Activated naive CD4-positive, alpha-beta T cell treated with anti-CD3 and anti-CD28 coated beads, Interleukin-2, amount 50 U/mL, for 24 hours (primary cell): ENCODE measurements around the gene ANO10.
"Not testable (repeated sequence)": the region's sequence is repeated elsewhere in the genome, so short reads cannot be mapped to it uniquely, and the experiment has no call there.

ENCODE experiments used
- H3K27ac Mint-ChIP-seq: one replicate; pipeline ENCODE4 v1.8.0; 2021; ENCODE audit warnings: mild to moderate bottlenecking, mixed read lengths
- H3K27me3 Mint-ChIP-seq: one replicate; pipeline ENCODE4 v1.8.0; 2021; ENCODE audit warnings: mixed read lengths
- H3K36me3 Mint-ChIP-seq: one replicate; pipeline ENCODE4 v1.8.0; 2021; ENCODE audit warnings: mixed read lengths
- H3K4me1 Mint-ChIP-seq: one replicate; pipeline ENCODE4 v1.8.0; 2021; ENCODE audit warnings: mixed read lengths
- H3K4me3 Mint-ChIP-seq: one replicate; pipeline ENCODE4 v1.8.0; 2021; ENCODE audit warnings: mild to moderate bottlenecking, mixed read lengths
- H3K9me3 Mint-ChIP-seq: one replicate; pipeline ENCODE4 v1.8.0; 2021; ENCODE audit warnings: mixed read lengths

Gene ANO10

DNA sequence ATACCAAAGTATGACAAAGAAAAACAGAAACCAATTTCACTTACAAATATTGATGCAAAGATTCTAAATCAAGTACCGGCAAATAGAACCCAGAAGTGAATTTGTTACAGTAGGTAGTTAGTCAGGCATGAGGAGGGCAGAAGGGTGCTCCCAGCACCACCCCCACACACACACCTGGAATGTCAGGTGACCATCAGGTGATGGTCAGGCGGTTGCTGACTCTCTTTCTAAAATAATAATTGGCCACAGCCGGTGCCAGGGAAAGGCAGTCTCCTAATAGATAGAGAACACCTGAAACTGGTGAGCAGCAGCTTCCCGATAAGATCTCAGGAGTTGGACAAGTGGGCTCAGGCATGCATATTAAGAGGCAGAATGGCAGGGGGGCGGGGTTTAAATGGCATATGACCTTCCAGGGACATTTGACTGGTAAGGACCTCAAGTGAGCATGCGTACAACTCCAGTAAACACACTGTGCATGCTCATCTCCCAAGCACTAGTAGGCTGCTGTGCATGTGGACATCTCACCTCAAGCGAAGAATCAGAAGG is 131.1 kb downstream of the ANO10 start:
- Mint-ChIP-seq H3K9me3 (no peaks in the 10 kb centered on the region), H3K4me1 (peaks cover 18% of the 10 kb centered on the region), H3K4me3 (no peak overlapping the region), H3K27ac (no peak overlapping the region), H3K27me3 (no peaks in the 10 kb centered on the region), H3K36me3 (peaks cover 3% of the 10 kb centered on the region)

- no peak overlapping the region for H3K4me3 Mint-ChIP-seq
- peaks cover 18% of the 10 kb centered on the region for H3K4me1 Mint-ChIP-seq
- no peaks in the 10 kb centered on the region for H3K27me3 Mint-ChIP-seq
- H3K27ac Mint-ChIP-seq, result no peak overlapping the region
- no peaks in the 10 kb centered on the region for H3K9me3 Mint-ChIP-seq
- H3K36me3 Mint-ChIP-seq, result peaks cover 3% of the 10 kb centered on the region
These were observed 131.9 kb downstream of the ANO10 start for GRCh38 chr3:43489930-43490329.

DNA sequence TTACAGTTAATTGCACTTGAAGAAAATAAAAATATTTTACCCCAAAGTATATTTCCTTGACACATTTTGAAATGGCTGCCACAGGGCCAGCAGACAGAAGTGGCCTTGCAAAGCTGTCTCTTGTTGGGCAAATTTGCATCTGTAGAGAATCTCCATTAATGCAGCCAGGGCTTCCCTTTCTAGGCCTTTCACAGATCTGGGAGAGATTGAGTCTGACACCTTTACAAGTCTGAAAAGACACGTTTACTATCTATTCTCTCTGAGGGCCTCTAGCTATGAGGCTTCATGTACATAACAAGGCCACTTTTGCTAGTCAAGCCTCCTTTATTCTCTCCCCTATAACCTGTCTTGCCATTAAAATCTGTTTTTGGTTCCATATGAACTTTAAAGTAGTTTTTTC is 135.9 kb downstream of the ANO10 start:
- H3K9me3 Mint-ChIP-seq, result no peaks in the 10 kb centered on the region

GRCh38 chr3:43484926-43485488 is 136.8 kb downstream of the ANO10 start:
- Mint-ChIP-seq H3K27me3 (no peaks in the 10 kb centered on the region), H3K36me3 (peaks cover 7% of the 10 kb centered on the region), H3K27ac (no peak overlapping the region), H3K4me3 (no peak overlapping the region), H3K4me1 (peaks cover 29% of the 10 kb centered on the region), H3K9me3 (peaks cover 6% of the 10 kb centered on the region)

More for the DNA sequence above, 135.9 kb downstream of the ANO10 start:
- no peak overlapping the region for H3K4me3 Mint-ChIP-seq
- H3K4me1 Mint-ChIP-seq, result peaks cover 30% of the 10 kb centered on the region
- no peak overlapping the region for H3K27ac Mint-ChIP-seq
- H3K36me3 Mint-ChIP-seq, result peaks cover 8% of the 10 kb centered on the region
- no peaks in the 10 kb centered on the region for H3K27me3 Mint-ChIP-seq

DNA sequence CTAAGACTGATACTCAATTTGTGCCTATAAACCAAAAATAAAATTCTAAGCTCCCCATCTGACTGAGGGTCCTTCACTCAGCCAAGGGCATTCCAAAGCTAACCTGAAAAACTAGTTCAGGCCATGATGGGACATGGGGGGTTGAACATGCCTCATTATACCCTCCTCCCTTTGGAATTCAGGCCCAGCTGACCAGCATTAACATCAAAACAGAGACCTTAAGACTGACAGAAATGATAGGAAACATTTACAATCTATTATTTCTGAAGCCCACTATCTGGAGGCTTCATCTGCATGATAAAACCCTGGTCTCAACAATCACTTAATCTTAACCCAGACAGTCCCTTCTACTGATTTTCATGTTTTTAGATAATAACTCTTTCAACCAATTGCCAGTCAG is 140.4 kb downstream of the ANO10 start:
- Mint-ChIP-seq H3K9me3 (peaks cover 19% of the 10 kb centered on the region), H3K4me1 (peaks cover 65% of the 10 kb centered on the region), H3K27me3 (no peaks in the 10 kb centered on the region), H3K4me3 (no peak overlapping the region), H3K27ac (no peak overlapping the region), H3K36me3 (peaks cover 9% of the 10 kb centered on the region)

- H3K27me3 Mint-ChIP-seq, H3K36me3 Mint-ChIP-seq, H3K4me3 Mint-ChIP-seq: not testable (repeated sequence)
- Mint-ChIP-seq H3K9me3 (peaks cover 20% of the 10 kb centered on the region), H3K27ac (peak overlapping the region; percentile 88), H3K4me1 (peaks cover 64% of the 10 kb centered on the region)
These were observed 143.0 kb downstream of the ANO10 start for GRCh38 chr3:43478839-43479238.

- Mint-ChIP-seq H3K27ac (peak overlapping the region; percentile 88), H3K9me3 (peaks cover 20% of the 10 kb centered on the region), H3K36me3 (peaks cover 11% of the 10 kb centered on the region), H3K4me3 (peak overlapping the region; percentile 44), H3K27me3 (no peaks in the 10 kb centered on the region), H3K4me1 (peaks cover 65% of the 10 kb centered on the region)
These were observed 143.6 kb downstream of the ANO10 start for GRCh38 chr3:43478118-43478785.

- peak overlapping the region; percentile 44 for H3K4me3 Mint-ChIP-seq
- peaks cover 12% of the 10 kb centered on the region for H3K36me3 Mint-ChIP-seq
- H3K27ac Mint-ChIP-seq, result peak overlapping the region; percentile 88
- H3K4me1 Mint-ChIP-seq, result peaks cover 60% of the 10 kb centered on the region
- H3K9me3 Mint-ChIP-seq, result peaks cover 20% of the 10 kb centered on the region
- H3K27me3 Mint-ChIP-seq, result no peaks in the 10 kb centered on the region
These were observed 144.2 kb downstream of the ANO10 start for GRCh38 chr3:43477600-43477999.

DNA sequence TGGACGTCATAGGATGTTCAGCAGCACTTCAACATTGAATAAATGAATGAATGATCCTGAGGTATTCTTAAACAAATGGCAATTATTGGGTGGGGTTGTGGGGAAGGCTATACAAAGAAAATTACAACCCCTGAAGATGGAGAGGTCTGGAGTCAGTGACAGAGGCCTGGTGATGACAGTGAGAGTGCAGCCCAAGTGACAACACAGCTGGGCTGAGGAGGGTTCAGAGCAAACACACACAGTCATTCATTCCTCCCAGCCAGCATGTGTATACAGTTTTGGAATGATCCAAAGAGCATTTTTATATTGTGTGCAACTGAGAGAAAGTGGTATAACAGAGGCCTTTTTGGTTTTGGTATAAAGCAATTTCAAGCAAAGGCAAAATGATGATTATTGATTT is 148.1 kb downstream of the ANO10 start:
- H3K4me3 Mint-ChIP-seq, result no peak overlapping the region

DNA sequence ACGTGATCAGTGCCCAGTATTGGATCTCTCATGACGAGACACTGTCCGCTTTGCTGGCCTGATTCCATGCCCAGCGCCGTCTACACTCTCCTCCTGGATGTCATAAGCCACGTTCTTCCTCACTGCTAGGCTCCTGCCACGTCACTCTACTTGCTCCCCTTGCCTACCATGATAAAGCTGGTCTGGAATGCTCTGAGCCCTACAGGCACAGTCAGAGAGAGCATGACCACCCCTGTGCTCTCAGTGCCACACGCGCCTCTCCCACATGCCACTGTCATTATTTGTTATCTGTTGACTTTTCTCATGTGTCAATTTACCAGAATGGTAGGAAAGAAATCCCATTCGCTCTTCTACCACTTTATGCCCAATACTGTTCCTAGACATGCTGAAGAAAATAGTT is 148.6 kb downstream of the ANO10 start:
- Mint-ChIP-seq H3K27me3 (no peaks in the 10 kb centered on the region), H3K4me1 (peaks cover 32% of the 10 kb centered on the region), H3K4me3 (no peak overlapping the region), H3K27ac (no peak overlapping the region), H3K9me3 (peaks cover 7% of the 10 kb centered on the region), H3K36me3 (peaks cover 6% of the 10 kb centered on the region)

More for the DNA sequence above, 148.1 kb downstream of the ANO10 start:
- H3K4me1 Mint-ChIP-seq, result peaks cover 37% of the 10 kb centered on the region
- no peaks in the 10 kb centered on the region for H3K27me3 Mint-ChIP-seq
- peaks cover 7% of the 10 kb centered on the region for H3K9me3 Mint-ChIP-seq
- H3K36me3 Mint-ChIP-seq, result peaks cover 6% of the 10 kb centered on the region
- no peak overlapping the region for H3K27ac Mint-ChIP-seq

DNA sequence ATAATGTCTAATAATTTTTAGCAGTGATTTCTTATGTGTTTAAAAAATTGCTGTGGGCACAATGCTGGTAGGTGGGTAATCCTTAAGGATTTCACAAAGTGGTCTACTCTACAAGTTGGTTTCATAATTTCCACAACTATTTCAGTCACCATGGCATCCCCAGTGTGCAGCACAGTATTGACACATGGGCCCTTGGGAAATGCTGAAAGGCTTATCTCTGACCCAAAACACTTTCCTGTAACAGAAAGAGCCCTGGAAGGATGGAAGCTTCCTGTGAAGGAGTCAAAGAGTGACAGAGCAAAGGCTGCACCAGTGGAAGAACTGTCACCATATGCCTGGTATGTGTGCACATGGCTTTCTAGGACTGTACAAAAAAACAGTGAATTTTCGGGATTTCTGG is 153.7 kb downstream of the ANO10 start:
- no peaks in the 10 kb centered on the region for H3K27me3 Mint-ChIP-seq
- peaks cover 10% of the 10 kb centered on the region for H3K4me1 Mint-ChIP-seq
- peaks cover 7% of the 10 kb centered on the region for H3K9me3 Mint-ChIP-seq
- H3K36me3 Mint-ChIP-seq, result peaks cover 8% of the 10 kb centered on the region
- H3K27ac Mint-ChIP-seq, result no peak overlapping the region
- no peak overlapping the region for H3K4me3 Mint-ChIP-seq

DNA sequence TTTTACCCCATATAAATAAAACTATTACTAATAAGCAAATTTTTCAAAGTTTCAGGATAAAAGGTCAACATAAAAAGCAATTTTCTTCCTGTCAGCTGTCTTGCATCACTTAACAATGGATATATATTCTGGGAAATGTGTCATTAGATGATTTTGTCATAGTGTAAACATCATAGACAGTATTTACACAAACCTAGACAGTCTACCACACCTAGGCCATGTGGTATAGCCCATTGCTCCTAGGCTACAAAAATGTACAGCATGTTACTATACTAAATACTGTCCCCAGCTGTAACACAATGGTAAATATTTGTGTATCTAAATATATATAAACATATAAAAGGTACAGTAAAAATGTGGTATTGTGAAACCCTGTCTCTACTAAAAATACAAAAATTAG is 156.7 kb downstream of the ANO10 start:
- no peak overlapping the region for H3K27ac Mint-ChIP-seq
- peaks cover 7% of the 10 kb centered on the region for H3K9me3 Mint-ChIP-seq
- H3K36me3 Mint-ChIP-seq, result peaks cover 11% of the 10 kb centered on the region
- peaks cover 9% of the 10 kb centered on the region for H3K4me1 Mint-ChIP-seq
- no peak overlapping the region for H3K4me3 Mint-ChIP-seq
- H3K27me3 Mint-ChIP-seq, result no peaks in the 10 kb centered on the region

- H3K9me3 Mint-ChIP-seq, H3K27ac Mint-ChIP-seq, H3K4me3 Mint-ChIP-seq: not testable (repeated sequence)
These were observed 159.2 kb downstream of the ANO10 start for GRCh38 chr3:43462566-43462965.

DNA sequence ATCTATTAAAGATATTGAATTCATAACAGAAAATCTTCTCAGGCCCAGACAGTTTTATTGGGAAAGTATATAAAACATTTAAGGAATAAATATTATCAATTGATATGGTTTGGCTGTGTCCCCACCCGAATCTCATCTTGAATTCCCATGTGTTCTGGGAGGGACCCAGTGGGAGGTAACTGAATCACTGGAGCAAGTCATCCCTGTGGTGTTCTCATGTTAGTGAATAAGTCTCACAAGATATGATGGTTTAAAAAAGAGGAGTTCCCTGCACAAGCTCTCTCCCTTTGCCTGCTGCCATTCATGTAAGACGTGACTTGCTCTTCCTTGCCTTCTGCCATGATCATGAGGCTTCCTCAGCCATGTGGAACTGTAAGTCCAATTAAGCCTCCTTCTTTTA is 160.5 kb downstream of the ANO10 start:
- Mint-ChIP-seq H3K36me3 (peaks cover 16% of the 10 kb centered on the region), H3K9me3 (peaks cover 7% of the 10 kb centered on the region), H3K4me1 (peaks cover 12% of the 10 kb centered on the region), H3K27me3 (no peaks in the 10 kb centered on the region), H3K27ac (no peak overlapping the region), H3K4me3 (no peak overlapping the region)

More at GRCh38 chr3:43462566-43462965, 159.2 kb downstream of the ANO10 start:
- not testable (repeated sequence) for H3K27me3 Mint-ChIP-seq, H3K4me1 Mint-ChIP-seq
- peaks cover 16% of the 10 kb centered on the region for H3K36me3 Mint-ChIP-seq

DNA sequence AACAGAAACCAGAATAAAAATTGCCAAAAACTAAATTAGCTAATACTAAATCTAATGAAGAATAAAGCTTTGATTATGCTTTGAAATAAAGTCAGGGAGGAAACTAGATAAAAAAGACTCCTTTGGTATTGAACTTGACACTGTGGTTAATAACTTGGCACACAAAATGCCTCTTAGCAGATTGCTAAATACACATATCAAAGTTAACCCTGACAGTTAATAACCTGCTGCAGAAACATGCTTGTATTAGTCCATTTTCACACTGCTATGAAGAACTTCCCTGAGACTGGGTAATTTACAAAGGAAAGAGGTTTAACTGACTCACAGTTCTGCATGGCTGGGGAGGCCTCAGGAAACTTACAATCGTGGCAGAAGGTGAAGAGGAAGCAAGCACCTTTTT is 164.8 kb downstream of the ANO10 start:
- H3K27ac Mint-ChIP-seq, H3K4me3 Mint-ChIP-seq, H3K27me3 Mint-ChIP-seq, H3K9me3 Mint-ChIP-seq, H3K36me3 Mint-ChIP-seq: not testable (repeated sequence)
- peaks cover 14% of the 10 kb centered on the region for H3K4me1 Mint-ChIP-seq

DNA sequence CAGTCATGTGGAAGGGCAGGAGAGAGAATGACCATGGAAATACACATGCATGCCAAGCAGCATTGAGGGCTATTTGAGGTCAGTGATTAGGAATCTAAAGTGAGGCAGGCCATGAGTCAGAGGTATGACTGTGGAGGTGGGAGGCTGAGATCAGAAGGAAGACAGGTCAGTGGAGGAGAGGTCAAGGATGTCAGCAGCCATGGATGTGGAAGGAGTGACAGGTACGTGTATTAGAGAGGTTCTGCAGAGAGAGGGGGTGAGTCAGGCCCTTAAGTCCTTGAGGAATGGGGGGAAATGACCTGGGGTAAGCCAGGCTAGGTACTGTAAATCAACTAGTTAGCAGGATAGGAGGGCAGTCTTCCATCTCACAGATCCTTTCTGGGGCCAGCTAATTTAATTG is 166.6 kb downstream of the ANO10 start:
- H3K4me3 Mint-ChIP-seq, result no peak overlapping the region
- H3K9me3 Mint-ChIP-seq, result no peaks in the 10 kb centered on the region
- H3K27me3 Mint-ChIP-seq, result no peaks in the 10 kb centered on the region
- no peak overlapping the region for H3K27ac Mint-ChIP-seq
- peaks cover 14% of the 10 kb centered on the region for H3K4me1 Mint-ChIP-seq
- peaks cover 4% of the 10 kb centered on the region for H3K36me3 Mint-ChIP-seq
